Panc1 (cell line): Measurements from ENCODE around the gene ZNF362. TPM values are rescaled to one million over a fixed set of nuclear protein-coding genes. Genes with fewer than 3 reads are reported as not detected.

Experiments
- ATAC-seq: fragments of 200-7000 bp; cut with Tn5 transposase; 2 replicates; pipeline ENCODE4 v1.9.1; 2020; ENCODE audit warnings: mild to moderate bottlenecking, moderate library complexity
- BruUV-seq: library from RNA; stranded (reverse); fragments of 400-500 nt; replicated peaks from 2 replicates; lab custom pipeline; 2021; lab: Mats Ljungman, UMichigan
- CTCF ChIA-PET: fragments of 300-600 bp; sonication (Branson Sonifier 250); formaldehyde crosslinking; loops from one replicate; lab custom pipeline; 2022; ENCODE audit warnings: antibody characterized with exemption; lab: Charles Lee
- POLR2A ChIA-PET: fragments of 300-600 bp; sonication (Branson Sonifier 250); formaldehyde crosslinking; loops from one replicate; lab custom pipeline; 2022; ENCODE audit warnings: antibody characterized with exemption; lab: Charles Lee
- DNase-seq: peaks from one replicate; pipeline ENCODE4 v3.0.0-alpha.2; 2010; ENCODE audit warnings: low read depth, low spot score
- H3K27ac ChIP-seq: 2 replicates; pipeline ENCODE4 v1.5.1; 2011; ENCODE audit warnings: mild to moderate bottlenecking, low read length, inconsistent platforms
- H3K27me3 ChIP-seq: fragments of 200-500 bp; sonication (Bioruptor generic); 2 replicates; pipeline ENCODE4 v1.6.0; 2014; ENCODE audit warnings: low read length, inconsistent platforms; ENCODE audit not compliant: control insufficient read depth, insufficient read depth
- H3K36me3 ChIP-seq: fragments of 200-500 bp; sonication (Bioruptor generic); 2 replicates; pipeline ENCODE4 v1.5.1; 2014; ENCODE audit warnings: inconsistent platforms, mild to moderate bottlenecking, low read length, moderate library complexity; ENCODE audit not compliant: control insufficient read depth, insufficient read depth
- H3K4me1 ChIP-seq: 2 replicates; pipeline ENCODE4 v1.5.1; 2011; ENCODE audit warnings: inconsistent platforms, mild to moderate bottlenecking, low read length, moderate library complexity; ENCODE audit not compliant: control insufficient read depth, insufficient read depth
- H3K4me3 ChIP-seq, 2 experiments: 2 replicates each; pipeline ENCODE4 v1.5.1; 2011 to 2012; ENCODE audit warnings: low read depth in 2 of 2, low read length in 2 of 2, mild to moderate bottlenecking in 2 of 2, inconsistent platforms in 1 of 2, moderate library complexity in 1 of 2
- H3K9me3 ChIP-seq: fragments of 200-500 bp; sonication (Bioruptor generic); 2 replicates; pipeline ENCODE4 v1.5.1; 2014; ENCODE audit warnings: low read depth, mild to moderate bottlenecking, inconsistent platforms, low read length, moderate library complexity; ENCODE audit not compliant: control insufficient read depth, insufficient read depth
- POLR2AphosphoS5 ChIP-seq: IDR thresholded peaks from 2 replicates; pipeline ENCODE4 v1.6.1; 2012; ENCODE audit warnings: mild to moderate bottlenecking, low read depth, low read length, moderate library complexity
- SIN3A ChIP-seq: IDR thresholded peaks from 2 replicates; pipeline ENCODE4 v1.6.1; 2012; ENCODE audit warnings: low read depth, mild to moderate bottlenecking, low read length, moderate library complexity, borderline replicate concordance; ENCODE audit not compliant: insufficient read depth
- TCF7L2 ChIP-seq: IDR thresholded peaks from 2 replicates; pipeline ENCODE4 v1.6.1; 2011; ENCODE audit warnings: mild to moderate bottlenecking, low read depth, low read length, inconsistent platforms
- in situ Hi-C: cut with HindIII; loops from 2 replicates; pipeline ENCODE4 v1.10.0; 2016; ENCODE audit warnings: low sequenced_read_pairs, low pct_unique_long_range_greater_than_20kb
- intact Hi-C: fragments of 100-400 bp; cut with micrococcal nuclease; formaldehyde crosslinking; loops from one replicate; pipeline ENCODE4 v1.10.0; 2022; ENCODE audit not compliant: unreplicated experiment
- total RNA-seq: library from RNA; stranded (reverse); gene quantifications from one replicate; pipeline ENCODE4 v1.2.1, GENCODE V29; 2021; ENCODE audit not compliant: unreplicated experiment
- TF ChIP-seq, protein P1 (sequence below), 2 experiments: IDR thresholded peaks; 2 replicates each; pipeline ENCODE4 v1.6.1; 2011 to 2012; ENCODE audit warnings: low read depth in 2 of 2, control low read depth in 1 of 2, low read length in 1 of 2, mild to moderate bottlenecking in 1 of 2, moderate library complexity in 1 of 2; ENCODE audit not compliant: insufficient read depth in 1 of 2
- TF ChIP-seq, protein P2 (sequence below): fragments of 450-650 bp; IDR thresholded peaks from 2 replicates; pipeline ENCODE4 v1.5.1; 2017; ENCODE audit warnings: mild to moderate bottlenecking

The ZNF362 gene
- total RNA-seq, 1 experiment from 2014 or later, result 17.5 TPM

DNA sequence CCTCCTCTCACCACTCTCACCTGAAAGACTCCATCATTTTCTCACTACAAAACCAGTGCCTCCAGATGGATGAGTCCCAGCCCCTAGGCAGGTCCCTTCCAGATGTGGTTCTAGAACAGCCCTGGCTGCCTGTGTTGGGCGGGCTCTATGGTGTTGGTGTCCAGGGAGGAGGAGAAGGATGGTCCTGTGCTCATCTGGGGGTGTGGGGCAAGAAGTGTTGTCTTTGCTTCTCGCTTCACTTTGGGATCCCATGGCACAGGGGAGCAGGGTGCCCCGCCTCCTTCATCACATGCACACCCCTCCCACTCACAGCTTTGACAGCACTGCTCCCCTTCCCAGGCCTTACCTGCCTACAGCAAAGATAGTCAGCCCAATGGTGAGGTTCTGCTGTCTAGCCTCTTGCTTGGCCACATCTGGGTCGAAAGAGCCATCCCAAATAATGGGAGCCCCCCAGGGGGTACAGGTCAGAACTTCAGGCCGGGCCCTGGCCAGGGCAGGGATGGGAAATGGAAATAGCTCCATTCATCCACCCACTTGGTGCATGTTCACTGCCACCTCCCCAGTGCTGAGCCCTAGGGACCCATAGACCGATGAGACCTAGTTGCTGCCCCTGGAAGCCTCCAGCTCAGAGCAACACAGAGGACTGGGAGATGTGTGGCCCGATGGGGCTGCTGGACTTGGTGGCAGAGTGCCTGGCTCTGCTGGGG lies 55.6 kb downstream of the ZNF362 start:
- no TSS peak for BruUV-seq
- intact Hi-C loops (no loop called here), in situ Hi-C loops (no loop called here)
- H3K27ac ChIP-seq, result no peak overlapping the region
- H3K4me1 ChIP-seq, result no peaks in the 10 kb centered on the region
- no peak for ATAC-seq
- no peaks in the 10 kb centered on the region for H3K27me3 ChIP-seq
- TF ChIP-seq, protein P1, sequence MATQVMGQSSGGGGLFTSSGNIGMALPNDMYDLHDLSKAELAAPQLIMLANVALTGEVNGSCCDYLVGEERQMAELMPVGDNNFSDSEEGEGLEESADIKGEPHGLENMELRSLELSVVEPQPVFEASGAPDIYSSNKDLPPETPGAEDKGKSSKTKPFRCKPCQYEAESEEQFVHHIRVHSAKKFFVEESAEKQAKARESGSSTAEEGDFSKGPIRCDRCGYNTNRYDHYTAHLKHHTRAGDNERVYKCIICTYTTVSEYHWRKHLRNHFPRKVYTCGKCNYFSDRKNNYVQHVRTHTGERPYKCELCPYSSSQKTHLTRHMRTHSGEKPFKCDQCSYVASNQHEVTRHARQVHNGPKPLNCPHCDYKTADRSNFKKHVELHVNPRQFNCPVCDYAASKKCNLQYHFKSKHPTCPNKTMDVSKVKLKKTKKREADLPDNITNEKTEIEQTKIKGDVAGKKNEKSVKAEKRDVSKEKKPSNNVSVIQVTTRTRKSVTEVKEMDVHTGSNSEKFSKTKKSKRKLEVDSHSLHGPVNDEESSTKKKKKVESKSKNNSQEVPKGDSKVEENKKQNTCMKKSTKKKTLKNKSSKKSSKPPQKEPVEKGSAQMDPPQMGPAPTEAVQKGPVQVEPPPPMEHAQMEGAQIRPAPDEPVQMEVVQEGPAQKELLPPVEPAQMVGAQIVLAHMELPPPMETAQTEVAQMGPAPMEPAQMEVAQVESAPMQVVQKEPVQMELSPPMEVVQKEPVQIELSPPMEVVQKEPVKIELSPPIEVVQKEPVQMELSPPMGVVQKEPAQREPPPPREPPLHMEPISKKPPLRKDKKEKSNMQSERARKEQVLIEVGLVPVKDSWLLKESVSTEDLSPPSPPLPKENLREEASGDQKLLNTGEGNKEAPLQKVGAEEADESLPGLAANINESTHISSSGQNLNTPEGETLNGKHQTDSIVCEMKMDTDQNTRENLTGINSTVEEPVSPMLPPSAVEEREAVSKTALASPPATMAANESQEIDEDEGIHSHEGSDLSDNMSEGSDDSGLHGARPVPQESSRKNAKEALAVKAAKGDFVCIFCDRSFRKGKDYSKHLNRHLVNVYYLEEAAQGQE (IDR thresholded peaks at IDR 0.05; ENCODE audit: insufficient read depth in 1 of 2, low read depth in 2 of 2, low read length in 1 of 2), result no peak
- TF ChIP-seq POLR2AphosphoS5 (no peak), SIN3A (no peak), TCF7L2 (no peak)
- TF ChIP-seq, protein P2, sequence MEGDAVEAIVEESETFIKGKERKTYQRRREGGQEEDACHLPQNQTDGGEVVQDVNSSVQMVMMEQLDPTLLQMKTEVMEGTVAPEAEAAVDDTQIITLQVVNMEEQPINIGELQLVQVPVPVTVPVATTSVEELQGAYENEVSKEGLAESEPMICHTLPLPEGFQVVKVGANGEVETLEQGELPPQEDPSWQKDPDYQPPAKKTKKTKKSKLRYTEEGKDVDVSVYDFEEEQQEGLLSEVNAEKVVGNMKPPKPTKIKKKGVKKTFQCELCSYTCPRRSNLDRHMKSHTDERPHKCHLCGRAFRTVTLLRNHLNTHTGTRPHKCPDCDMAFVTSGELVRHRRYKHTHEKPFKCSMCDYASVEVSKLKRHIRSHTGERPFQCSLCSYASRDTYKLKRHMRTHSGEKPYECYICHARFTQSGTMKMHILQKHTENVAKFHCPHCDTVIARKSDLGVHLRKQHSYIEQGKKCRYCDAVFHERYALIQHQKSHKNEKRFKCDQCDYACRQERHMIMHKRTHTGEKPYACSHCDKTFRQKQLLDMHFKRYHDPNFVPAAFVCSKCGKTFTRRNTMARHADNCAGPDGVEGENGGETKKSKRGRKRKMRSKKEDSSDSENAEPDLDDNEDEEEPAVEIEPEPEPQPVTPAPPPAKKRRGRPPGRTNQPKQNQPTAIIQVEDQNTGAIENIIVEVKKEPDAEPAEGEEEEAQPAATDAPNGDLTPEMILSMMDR, result no peak
- no peaks in the 10 kb centered on the region for H3K36me3 ChIP-seq
- ChIA-PET CTCF (no interaction called here), POLR2A (interaction anchor here (0.6 kb wide), 1 partner anchor 95 kb away, joined by 4 read pairs; no protein-coding TSS in a partner anchor)
- H3K4me3 ChIP-seq, result no peak overlapping the region
- DNase-seq, result no peak
- no peaks in the 10 kb centered on the region for H3K9me3 ChIP-seq

DNA sequence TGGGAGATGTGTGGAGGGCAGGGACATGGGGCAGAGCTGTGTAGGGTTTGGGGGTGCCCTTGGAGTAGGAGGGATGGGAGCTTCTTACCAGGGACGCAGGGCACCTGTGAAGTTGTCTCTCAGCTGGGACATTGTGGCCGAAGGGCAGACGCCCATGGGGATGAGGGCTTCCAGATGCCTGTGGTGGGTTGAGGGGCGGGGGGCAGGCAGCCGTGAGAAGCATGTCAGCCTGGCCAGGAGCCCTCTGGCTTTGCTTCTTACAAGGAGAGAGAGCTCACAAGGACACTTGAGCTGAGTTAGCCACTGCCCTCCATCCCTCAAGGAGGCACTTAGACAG lies 56.1 kb downstream of the ZNF362 start:
- Histone ChIP-seq H3K27me3 (no peaks in the 10 kb centered on the region), H3K9me3 (no peaks in the 10 kb centered on the region), H3K27ac (no peak overlapping the region), H3K4me1 (no peaks in the 10 kb centered on the region), H3K4me3 (no peak overlapping the region), H3K36me3 (no peaks in the 10 kb centered on the region)
- intact Hi-C loops (no loop called here), in situ Hi-C loops (no loop called here)
- POLR2A ChIA-PET, result interaction anchor here (0.6 to 0.7 kb wide), 2 partner anchors 95 to 399 kb away, joined by 4 to 9 read pairs; no protein-coding TSS in a partner anchor
- TF ChIP-seq TCF7L2 (no peak), SIN3A (no peak), POLR2AphosphoS5 (no peak)
- TF ChIP-seq, protein P2, result no peak
- TF ChIP-seq, protein P1 (IDR thresholded peaks at IDR 0.05; ENCODE audit: insufficient read depth in 1 of 2, low read depth in 2 of 2, low read length in 1 of 2), result no peak
- CTCF ChIA-PET, result no interaction called here
- BruUV-seq, result no TSS peak
- ATAC-seq (no peak; the same call in 1 of the 2 replicates), DNase-seq (no peak)
